GM12878 (cell line): ENCODE results near the gene OR7G2.

Experiments used
- EZH2 ChIP-seq: IDR thresholded peaks from 2 replicates; pipeline ENCODE4 v1.6.1; 2012; ENCODE audit warnings: low read depth, mild to moderate bottlenecking, control low read depth, inconsistent platforms, low read length, borderline replicate concordance; ENCODE audit not compliant: control insufficient read depth
- MEF2A ChIP-seq: IDR thresholded peaks from 2 replicates; pipeline ENCODE4 v1.6.1; 2011; ENCODE audit warnings: low read depth, mild to moderate bottlenecking, low read length, moderate library complexity; ENCODE audit not compliant: insufficient read depth
- NFYB ChIP-seq: IDR thresholded peaks from 2 replicates; pipeline ENCODE4 v1.6.1; 2011; ENCODE audit warnings: low read depth, mild to moderate bottlenecking, low read length, improper control_type of control experiment, moderate library complexity; ENCODE audit not compliant: insufficient read depth
- RFX5 ChIP-seq: IDR thresholded peaks from 2 replicates; pipeline ENCODE4 v1.6.1; 2011; ENCODE audit warnings: low read depth, low read length, improper control_type of control experiment
- SIX5 ChIP-seq: IDR thresholded peaks from 2 replicates; pipeline ENCODE4 v1.6.1; 2011; ENCODE audit warnings: mild to moderate bottlenecking, low read depth, low read length, moderate library complexity; ENCODE audit not compliant: severe bottlenecking
- SRF ChIP-seq, 2 experiments: IDR thresholded peaks; 2 replicates each; pipeline ENCODE4 v1.6.1; 2011; ENCODE audit warnings: low read depth in 2 of 2, low read length in 2 of 2, mild to moderate bottlenecking in 1 of 2, moderate library complexity in 1 of 2
- SUZ12 ChIP-seq: fragments of 200-600 bp; sonication (generic); IDR thresholded peaks from one replicate; pipeline ENCODE4 v1.6.1; 2018; ENCODE audit warnings: antibody characterized with exemption, mild to moderate bottlenecking; ENCODE audit not compliant: unreplicated experiment
- YY1 ChIP-seq: IDR thresholded peaks from 2 replicates; pipeline ENCODE4 v1.6.1; 2011; ENCODE audit warnings: low read depth, mild to moderate bottlenecking, low read length
- TF ChIP-seq, protein P1 (sequence below): IDR thresholded peaks from 2 replicates; pipeline ENCODE4 v1.6.1; 2011; ENCODE audit warnings: low read depth, low read length, improper control_type of control experiment, borderline replicate concordance
- TF ChIP-seq, protein P2 (sequence below), 3 experiments: IDR thresholded peaks in 2 of 3; conservative IDR thresholded peaks in 1 of 3; 2 replicates each; pipeline ENCODE4 v1.5.1; 2011; ENCODE audit warnings: low read depth in 3 of 3, low read length in 3 of 3, mild to moderate bottlenecking in 3 of 3, control low read depth in 2 of 3, moderate library complexity in 2 of 3, inconsistent platforms in 1 of 3, mixed read lengths in 1 of 3; ENCODE audit not compliant: control insufficient read depth in 2 of 3, insufficient read depth in 1 of 3; ENCODE audit errors: extremely low read depth in 1 of 3
- TF ChIP-seq, protein P3 (sequence below): fragments of 450-650 bp; IDR thresholded peaks from 2 replicates; pipeline ENCODE4 v1.6.1; 2017; ENCODE audit warnings: low read depth, mild to moderate bottlenecking, moderate library complexity

DNA sequence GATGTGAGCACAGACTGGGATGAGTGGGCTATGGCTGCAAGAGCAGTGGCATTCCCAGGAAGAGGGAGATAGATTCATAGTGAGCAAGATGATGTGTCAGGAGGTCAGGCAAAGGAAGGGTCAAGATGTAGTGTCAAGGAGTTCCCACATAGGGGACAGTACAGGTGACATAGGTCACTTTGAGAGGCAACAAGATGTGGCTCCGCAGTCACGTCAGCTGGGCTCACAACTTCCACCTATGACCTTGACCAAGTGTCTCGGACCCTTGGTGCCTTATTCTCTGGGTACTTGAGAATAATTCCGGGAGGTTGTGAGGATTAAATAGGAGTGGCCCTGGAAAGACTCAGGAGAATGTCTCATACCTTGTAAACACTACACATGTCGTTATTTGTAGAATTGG is 43.4 kb upstream of the OR7G2 start:
- no peak for TF ChIP-seq MEF2A
- TF ChIP-seq, protein P1, sequence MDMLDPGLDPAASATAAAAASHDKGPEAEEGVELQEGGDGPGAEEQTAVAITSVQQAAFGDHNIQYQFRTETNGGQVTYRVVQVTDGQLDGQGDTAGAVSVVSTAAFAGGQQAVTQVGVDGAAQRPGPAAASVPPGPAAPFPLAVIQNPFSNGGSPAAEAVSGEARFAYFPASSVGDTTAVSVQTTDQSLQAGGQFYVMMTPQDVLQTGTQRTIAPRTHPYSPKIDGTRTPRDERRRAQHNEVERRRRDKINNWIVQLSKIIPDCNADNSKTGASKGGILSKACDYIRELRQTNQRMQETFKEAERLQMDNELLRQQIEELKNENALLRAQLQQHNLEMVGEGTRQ: no peak
- TF ChIP-seq, protein P2, sequence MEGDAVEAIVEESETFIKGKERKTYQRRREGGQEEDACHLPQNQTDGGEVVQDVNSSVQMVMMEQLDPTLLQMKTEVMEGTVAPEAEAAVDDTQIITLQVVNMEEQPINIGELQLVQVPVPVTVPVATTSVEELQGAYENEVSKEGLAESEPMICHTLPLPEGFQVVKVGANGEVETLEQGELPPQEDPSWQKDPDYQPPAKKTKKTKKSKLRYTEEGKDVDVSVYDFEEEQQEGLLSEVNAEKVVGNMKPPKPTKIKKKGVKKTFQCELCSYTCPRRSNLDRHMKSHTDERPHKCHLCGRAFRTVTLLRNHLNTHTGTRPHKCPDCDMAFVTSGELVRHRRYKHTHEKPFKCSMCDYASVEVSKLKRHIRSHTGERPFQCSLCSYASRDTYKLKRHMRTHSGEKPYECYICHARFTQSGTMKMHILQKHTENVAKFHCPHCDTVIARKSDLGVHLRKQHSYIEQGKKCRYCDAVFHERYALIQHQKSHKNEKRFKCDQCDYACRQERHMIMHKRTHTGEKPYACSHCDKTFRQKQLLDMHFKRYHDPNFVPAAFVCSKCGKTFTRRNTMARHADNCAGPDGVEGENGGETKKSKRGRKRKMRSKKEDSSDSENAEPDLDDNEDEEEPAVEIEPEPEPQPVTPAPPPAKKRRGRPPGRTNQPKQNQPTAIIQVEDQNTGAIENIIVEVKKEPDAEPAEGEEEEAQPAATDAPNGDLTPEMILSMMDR (IDR thresholded peaks at IDR 0.05 in 2 of 3, conservative IDR thresholded peaks at IDR 0.05 in 1 of 3; ENCODE audit: control insufficient read depth in 2 of 3, extremely low read depth in 1 of 3, insufficient read depth in 1 of 3, low read depth in 3 of 3, low read length in 3 of 3): no peak
- no peak for TF ChIP-seq EZH2
- TF ChIP-seq NFYB: no peak
- no peak for TF ChIP-seq SUZ12
- no peak for TF ChIP-seq SIX5
- no peak for TF ChIP-seq SRF (IDR thresholded peaks at IDR 0.05; ENCODE audit: low read depth in 2 of 2, low read length in 2 of 2)
- no peak for TF ChIP-seq RFX5
- TF ChIP-seq, protein P3, sequence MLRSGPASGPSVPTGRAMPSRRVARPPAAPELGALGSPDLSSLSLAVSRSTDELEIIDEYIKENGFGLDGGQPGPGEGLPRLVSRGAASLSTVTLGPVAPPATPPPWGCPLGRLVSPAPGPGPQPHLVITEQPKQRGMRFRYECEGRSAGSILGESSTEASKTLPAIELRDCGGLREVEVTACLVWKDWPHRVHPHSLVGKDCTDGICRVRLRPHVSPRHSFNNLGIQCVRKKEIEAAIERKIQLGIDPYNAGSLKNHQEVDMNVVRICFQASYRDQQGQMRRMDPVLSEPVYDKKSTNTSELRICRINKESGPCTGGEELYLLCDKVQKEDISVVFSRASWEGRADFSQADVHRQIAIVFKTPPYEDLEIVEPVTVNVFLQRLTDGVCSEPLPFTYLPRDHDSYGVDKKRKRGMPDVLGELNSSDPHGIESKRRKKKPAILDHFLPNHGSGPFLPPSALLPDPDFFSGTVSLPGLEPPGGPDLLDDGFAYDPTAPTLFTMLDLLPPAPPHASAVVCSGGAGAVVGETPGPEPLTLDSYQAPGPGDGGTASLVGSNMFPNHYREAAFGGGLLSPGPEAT: no peak
- no peak for TF ChIP-seq YY1
